Gastrocnemius medialis (tissue), 4 donors: ENCODE data around the gene SLC16A3. TPM values are rescaled to one million over a fixed set of nuclear protein-coding genes. Genes with fewer than 3 reads are reported as not detected.

ENCODE experiments used
- ATAC-seq, 2 donors: fragments of 150-250 bp; one replicate each; pipeline ENCODE4 v1.9.1; 2016
- DNase-seq, 2 donors: peaks; one replicate each; pipeline ENCODE4 v3.0.0-alpha.2; 2019
- H3K27ac ChIP-seq, 4 donors: fragments of 200-600 bp; sonication (generic); 1 replicate in 1 of 4; 2 replicates in 3 of 4; pipeline ENCODE4 v1.5.1; 2016 to 2018; ENCODE audit warnings: mild to moderate bottlenecking in 2 of 4, moderate library complexity in 1 of 4
- H3K27me3 ChIP-seq, 3 donors: fragments of 200-600 bp; sonication (generic) in 2 of 3; 1 replicate in 1 of 3; 2 replicates in 2 of 3; pipeline versions ENCODE4 v1.5.1 to v1.6.0; 2016 to 2019; ENCODE audit warnings: mild to moderate bottlenecking in 1 of 3, moderate library complexity in 1 of 3
- H3K36me3 ChIP-seq, 2 donors: fragments of 200-600 bp; sonication (generic) in 1 of 2; one replicate each; pipeline ENCODE4 v1.5.1; 2017 to 2018
- H3K4me1 ChIP-seq, 2 donors: fragments of 200-600 bp; sonication (generic) in 1 of 2; one replicate each; pipeline ENCODE4 v1.5.1; 2016 to 2017; ENCODE audit warnings: mild to moderate bottlenecking in 2 of 2
- H3K4me3 ChIP-seq, 4 donors: fragments of 200-600 bp; sonication (generic) in 3 of 4; 1 replicate in 1 of 4; 2 replicates in 3 of 4; pipeline ENCODE4 v1.5.1; 2016 to 2019; ENCODE audit warnings: mild to moderate bottlenecking in 2 of 4
- H3K9me3 ChIP-seq, 3 donors: fragments of 200-600 bp; sonication (generic) in 2 of 3; 1 replicate in 1 of 3; 2 replicates in 2 of 3; pipeline ENCODE4 v1.5.1; 2016 to 2019
- POLR2A ChIP-seq, 2 donors: fragments of 450-650 bp; IDR thresholded peaks; one replicate each; pipeline ENCODE4 v1.6.1; 2017; ENCODE audit warnings: antibody characterized with exemption in 2 of 2, mild to moderate bottlenecking in 2 of 2, moderate library complexity in 2 of 2
- in situ Hi-C, 4 donors: fragments of 200-750 bp; cut with MboI; loops; one replicate each; pipeline versions ENCODE4 v1.15.0 to v1.8.0; 2017; ENCODE audit warnings: low sequenced_read_pairs in 4 of 4
- intact Hi-C: fragments of 100-400 bp; cut with DNase I; formaldehyde crosslinking; loops from one replicate; pipeline ENCODE4 v1.15.1; 2023; ENCODE audit warnings: low total_unique reads
- total RNA-seq, 4 donors: library from RNA; depleted of rRNA; stranded (reverse); fragments of >200 nt; gene quantifications; one replicate each; pipeline versions ENCODE4 v1.1.0 to v1.2.3, GENCODE V29; 2016
- TF ChIP-seq, protein P1 (sequence below), 5 experiments: fragments of 450-650 bp in 3 of 5; fragments of 200-600 bp in 2 of 5; sonication (generic) in 2 of 5; IDR thresholded peaks in 4 of 5; conservative IDR thresholded peaks in 1 of 5; 1 replicate in 4 of 5; 2 replicates in 1 of 5; pipeline ENCODE4 v1.5.1; 2016 to 2019; ENCODE audit warnings: antibody characterized with exemption in 5 of 5, mild to moderate bottlenecking in 3 of 5, moderate library complexity in 3 of 5

The SLC16A3 gene
- total RNA-seq, 4 donors from 2014 or later, result 46.0 to 173 (median 126) TPM

DNA sequence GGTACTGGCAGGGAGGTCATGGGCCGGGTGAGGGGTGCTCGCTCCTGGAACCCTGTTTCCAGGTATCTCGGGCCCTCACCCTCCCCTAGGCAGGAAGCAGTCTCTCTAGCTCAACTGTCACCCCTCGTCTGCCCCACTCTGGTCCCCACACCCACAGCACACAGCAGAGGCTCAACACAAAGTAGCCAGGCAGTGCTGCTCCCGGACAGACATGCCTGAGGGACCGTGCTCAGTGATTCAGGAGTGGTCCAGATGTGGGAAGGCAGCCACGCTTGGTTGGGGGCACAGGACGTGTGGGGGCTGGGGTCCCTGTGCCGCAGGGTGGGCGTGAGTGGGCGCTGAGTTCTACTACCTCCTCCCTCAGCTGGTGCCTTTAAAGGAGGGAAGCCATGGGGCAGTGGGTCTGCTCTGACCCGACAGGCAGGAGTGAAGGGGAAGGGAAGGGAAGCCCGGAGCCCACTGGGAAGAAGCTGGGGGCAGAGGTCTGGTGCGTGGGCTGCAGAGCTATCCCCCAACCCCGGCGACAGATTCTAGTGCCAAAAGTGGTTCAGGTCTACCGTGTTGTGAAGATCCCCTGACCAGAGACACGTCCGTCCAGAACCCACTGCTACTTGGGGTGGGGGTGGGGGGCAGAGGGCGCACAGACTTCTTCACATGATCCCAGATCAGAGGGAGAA, 11.8 kb downstream of the SLC16A3 start:
- H3K4me3 ChIP-seq, result no peak overlapping the region
- in situ Hi-C loops, result no loop called here
- no peaks in the 10 kb centered on the region for H3K27me3 ChIP-seq
- intact Hi-C loops, result no loop called here
- H3K4me1 ChIP-seq, result peaks cover 75 to 82% of the 10 kb centered on the region in 2 donors
- DNase-seq (no peak), ATAC-seq (no peak)
- peaks cover 0 to 36% of the 10 kb centered on the region in 2 donors for H3K36me3 ChIP-seq
- H3K27ac ChIP-seq, result peak overlapping the region; percentile 90 to 98 (median 93)
- TF ChIP-seq, protein P1, sequence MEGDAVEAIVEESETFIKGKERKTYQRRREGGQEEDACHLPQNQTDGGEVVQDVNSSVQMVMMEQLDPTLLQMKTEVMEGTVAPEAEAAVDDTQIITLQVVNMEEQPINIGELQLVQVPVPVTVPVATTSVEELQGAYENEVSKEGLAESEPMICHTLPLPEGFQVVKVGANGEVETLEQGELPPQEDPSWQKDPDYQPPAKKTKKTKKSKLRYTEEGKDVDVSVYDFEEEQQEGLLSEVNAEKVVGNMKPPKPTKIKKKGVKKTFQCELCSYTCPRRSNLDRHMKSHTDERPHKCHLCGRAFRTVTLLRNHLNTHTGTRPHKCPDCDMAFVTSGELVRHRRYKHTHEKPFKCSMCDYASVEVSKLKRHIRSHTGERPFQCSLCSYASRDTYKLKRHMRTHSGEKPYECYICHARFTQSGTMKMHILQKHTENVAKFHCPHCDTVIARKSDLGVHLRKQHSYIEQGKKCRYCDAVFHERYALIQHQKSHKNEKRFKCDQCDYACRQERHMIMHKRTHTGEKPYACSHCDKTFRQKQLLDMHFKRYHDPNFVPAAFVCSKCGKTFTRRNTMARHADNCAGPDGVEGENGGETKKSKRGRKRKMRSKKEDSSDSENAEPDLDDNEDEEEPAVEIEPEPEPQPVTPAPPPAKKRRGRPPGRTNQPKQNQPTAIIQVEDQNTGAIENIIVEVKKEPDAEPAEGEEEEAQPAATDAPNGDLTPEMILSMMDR (IDR thresholded peaks at IDR 0.05 in 4 of 5, conservative IDR thresholded peaks at IDR 0.05 in 1 of 5), result no peak
- TF ChIP-seq POLR2A (IDR thresholded peaks at IDR 0.05), result no peak
- no peaks in the 10 kb centered on the region for H3K9me3 ChIP-seq

DNA sequence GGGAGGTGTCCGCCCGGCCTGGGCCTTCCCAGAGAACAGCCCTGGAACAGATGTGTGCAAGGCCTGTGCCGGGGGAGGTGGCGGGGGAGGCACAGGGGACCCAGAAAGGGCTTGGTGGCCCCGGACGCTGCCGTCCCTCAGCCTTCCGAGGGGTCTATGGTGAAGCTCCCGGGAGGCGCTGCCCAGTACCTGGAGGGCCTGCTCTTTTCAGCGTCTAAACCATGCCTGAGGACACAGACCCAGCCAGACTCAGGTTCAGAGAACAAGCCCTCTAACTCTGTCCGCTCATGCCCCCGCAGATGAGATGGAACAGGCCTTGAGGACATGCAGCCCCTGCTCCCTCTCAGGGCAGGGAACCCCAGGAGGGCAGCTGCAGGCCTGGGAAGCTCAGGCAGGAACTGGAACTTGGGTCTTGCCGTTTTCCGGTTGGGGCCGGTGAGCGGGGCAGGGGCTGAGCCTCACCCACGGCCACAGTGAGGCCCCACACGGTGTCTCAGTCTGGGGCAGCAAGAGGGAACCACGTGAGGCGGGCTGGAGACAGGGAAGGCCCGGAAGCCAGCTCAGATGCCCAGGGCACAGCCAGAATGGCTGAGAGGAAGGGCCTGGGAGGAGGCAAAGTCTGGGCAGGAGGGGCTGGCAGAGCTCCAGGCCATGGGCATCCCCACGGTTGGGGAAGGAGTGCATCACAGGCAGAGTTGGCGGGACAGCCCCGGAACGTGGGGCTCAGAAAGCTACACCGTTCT, 12.5 kb downstream of the SLC16A3 start:
- peak; percentile 72 to 92 for DNase-seq
- peak; percentile 25 to 29 for ATAC-seq
- H3K27me3 ChIP-seq, result no peaks in the 10 kb centered on the region
- in situ Hi-C loops, result no loop called here
- peak overlapping the region; percentile 90 to 98 (median 93) for H3K27ac ChIP-seq
- H3K4me3 ChIP-seq, result peak overlapping the region in 2 of 4 donors; percentile 13 to 31
- peaks cover 76 to 84% of the 10 kb centered on the region in 2 donors for H3K4me1 ChIP-seq
- TF ChIP-seq, protein P1 (IDR thresholded peaks at IDR 0.05 in 4 of 5, conservative IDR thresholded peaks at IDR 0.05 in 1 of 5), result no peak
- TF ChIP-seq POLR2A (IDR thresholded peaks at IDR 0.05), result peak; percentile 31 to 51
- intact Hi-C loops, result no loop called here
- H3K9me3 ChIP-seq, result no peaks in the 10 kb centered on the region
- H3K36me3 ChIP-seq, result peaks cover 0 to 43% of the 10 kb centered on the region in 2 donors

DNA sequence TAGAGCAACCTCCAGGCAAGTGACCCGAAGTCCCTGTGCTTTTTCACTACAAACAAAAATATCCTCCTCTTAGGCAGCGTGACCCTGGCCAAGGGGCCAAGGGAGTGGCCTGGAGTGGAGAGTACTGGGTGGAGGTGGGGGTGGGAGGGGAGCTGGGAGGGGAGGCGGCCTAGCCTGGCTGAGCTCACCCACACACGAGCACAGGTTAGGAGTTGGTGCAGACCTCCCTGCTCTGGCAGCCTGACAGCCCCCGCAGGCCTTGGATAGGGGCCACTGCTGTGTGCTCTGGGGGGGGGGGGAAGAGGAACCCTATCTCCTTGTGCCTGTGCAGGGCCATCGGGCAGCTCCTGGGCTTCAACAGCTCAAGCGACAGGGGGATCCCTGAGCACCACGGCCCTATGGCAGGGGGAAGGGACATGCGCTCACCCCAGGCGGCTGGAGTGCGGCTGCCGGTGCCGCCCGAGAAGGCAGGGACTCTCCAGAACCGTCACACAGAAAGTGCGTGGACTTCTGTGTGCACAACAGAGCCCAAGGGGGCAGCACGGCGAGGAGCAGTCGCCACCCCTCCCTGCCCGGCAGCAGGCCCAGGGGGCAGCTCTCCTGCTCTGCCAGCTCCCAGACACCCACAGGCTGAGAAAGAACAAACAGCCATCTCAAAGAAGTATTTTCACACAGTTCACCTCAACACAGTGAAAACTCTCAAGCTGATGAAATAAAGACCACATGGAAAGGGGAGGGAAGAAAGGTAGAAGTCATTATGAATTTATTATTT, 13.3 kb downstream of the SLC16A3 start:
- Histone ChIP-seq H3K4me3 (peak overlapping the region in 3 of 4 donors; percentile 11 to 17 (median 13)), H3K4me1 (peaks cover 76 to 84% of the 10 kb centered on the region in 2 donors), H3K27ac (peak overlapping the region; percentile 90 to 98 (median 93)), H3K27me3 (no peaks in the 10 kb centered on the region), H3K36me3 (peaks cover 0 to 38% of the 10 kb centered on the region in 2 donors), H3K9me3 (no peaks in the 10 kb centered on the region)
- ATAC-seq, result peak; percentile 16 to 41
- peak in 1 of 2 donors; percentile 85 for DNase-seq
- intact Hi-C loops, result loop anchor here (1.0 to 2.0 kb wide), 2 partner anchors 25 to 50 kb away; no protein-coding TSS in a partner anchor
- no peak for TF ChIP-seq POLR2A (IDR thresholded peaks at IDR 0.05)
- TF ChIP-seq, protein P1 (IDR thresholded peaks at IDR 0.05 in 4 of 5, conservative IDR thresholded peaks at IDR 0.05 in 1 of 5), result no peak
- in situ Hi-C loops, result no loop called here

DNA sequence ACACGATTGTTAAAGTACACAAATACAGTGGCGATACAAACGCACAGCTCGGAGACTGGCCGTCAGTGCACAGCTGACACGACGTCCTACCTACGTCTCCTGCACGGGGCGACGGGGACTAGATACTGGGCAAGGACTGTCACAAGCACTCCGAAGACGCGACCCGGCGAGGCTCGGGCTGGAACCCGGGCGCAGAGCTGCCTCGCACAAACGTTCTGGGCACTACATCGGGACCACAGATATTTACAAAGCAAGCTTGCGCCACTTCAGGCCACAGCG, 13.8 kb downstream of the SLC16A3 start:
- H3K36me3 ChIP-seq, result peaks cover 0 to 38% of the 10 kb centered on the region in 2 donors
- ATAC-seq, result peak; percentile 8 to 16
- H3K27me3 ChIP-seq, result no peaks in the 10 kb centered on the region
- DNase-seq, result peak in 1 of 2 donors; percentile 61
- no peaks in the 10 kb centered on the region for H3K9me3 ChIP-seq
- intact Hi-C loops (loop anchor here (1.0 to 2.0 kb wide), 2 partner anchors 24 to 50 kb away; no protein-coding TSS in a partner anchor), in situ Hi-C loops (no loop called here)
- H3K4me1 ChIP-seq, result peaks cover 80 to 84% of the 10 kb centered on the region in 2 donors
- peak overlapping the region; percentile 90 to 98 (median 93) for H3K27ac ChIP-seq
- H3K4me3 ChIP-seq, result peak overlapping the region in 2 of 4 donors; percentile 11 to 13
- peak; percentile 10 to 53 for TF ChIP-seq POLR2A (IDR thresholded peaks at IDR 0.05)
- TF ChIP-seq, protein P1 (IDR thresholded peaks at IDR 0.05 in 4 of 5, conservative IDR thresholded peaks at IDR 0.05 in 1 of 5), result no peak
